Activated CD8-positive, alpha-beta memory T cell treated with anti-CD3 and anti-CD28 coated beads, Interleukin-2, amount 50 U/mL, for 1 hour (primary cell): ENCODE results near the gene LHX3.

Experiments used
- DNase-seq: peaks from one replicate; pipeline ENCODE4 v3.0.0-alpha.2; 2020; ENCODE audit errors: extremely low read depth

The LHX3 gene

DNA sequence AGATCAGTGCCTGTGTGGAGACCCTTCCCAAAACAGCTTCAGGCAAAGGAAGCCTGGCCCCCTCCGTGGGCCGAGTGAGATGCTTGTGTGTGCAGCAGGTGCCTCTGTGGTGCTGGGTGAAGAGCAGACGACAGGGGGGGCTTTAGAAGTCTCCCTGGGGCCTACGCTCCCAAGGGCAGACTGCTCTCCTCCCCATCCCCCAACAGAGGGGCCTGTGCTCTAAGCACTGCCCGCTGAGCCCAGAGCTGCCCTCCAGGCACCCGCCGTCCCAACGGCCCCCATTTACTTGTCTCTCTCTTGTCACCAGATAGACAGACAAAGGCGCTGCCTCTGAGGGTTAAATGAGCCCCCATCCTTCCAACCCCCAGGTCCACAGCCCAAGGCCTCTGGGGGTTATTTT lies 2.7 kb upstream of the LHX3 start:
- no peak for DNase-seq

DNA sequence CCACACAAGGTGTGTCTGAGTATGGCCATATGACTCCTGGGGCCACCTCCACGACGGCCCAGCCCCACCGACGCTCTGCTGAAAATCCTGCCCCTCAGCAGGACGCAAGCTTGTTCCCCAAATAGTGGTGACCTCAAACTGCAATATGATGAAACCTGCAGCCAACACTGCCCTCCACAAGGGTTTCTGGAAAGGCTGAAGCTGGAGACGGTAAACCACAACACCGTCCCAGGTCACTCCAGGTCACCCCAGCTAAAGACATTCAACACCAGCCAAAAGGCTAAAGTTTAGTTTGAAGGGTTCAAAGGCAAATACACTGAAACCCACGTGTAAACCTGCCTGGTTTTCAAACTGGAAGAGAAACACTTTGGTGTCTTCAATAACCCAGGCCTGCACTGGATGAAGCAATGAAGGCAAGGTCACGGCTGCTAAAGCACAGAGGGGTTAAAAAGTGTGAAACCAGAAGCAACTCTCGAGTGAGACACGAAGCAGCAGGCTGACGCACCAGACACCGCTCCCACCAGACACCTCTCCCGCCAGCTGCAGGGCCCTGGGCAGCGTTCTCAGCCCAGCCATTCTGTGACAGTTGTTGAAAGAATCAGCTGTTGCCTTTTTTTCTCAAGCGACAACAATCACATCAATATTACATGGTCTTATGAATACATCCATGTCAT lies 1.8 kb upstream of the LHX3 start:
- DNase-seq: no peak

DNA sequence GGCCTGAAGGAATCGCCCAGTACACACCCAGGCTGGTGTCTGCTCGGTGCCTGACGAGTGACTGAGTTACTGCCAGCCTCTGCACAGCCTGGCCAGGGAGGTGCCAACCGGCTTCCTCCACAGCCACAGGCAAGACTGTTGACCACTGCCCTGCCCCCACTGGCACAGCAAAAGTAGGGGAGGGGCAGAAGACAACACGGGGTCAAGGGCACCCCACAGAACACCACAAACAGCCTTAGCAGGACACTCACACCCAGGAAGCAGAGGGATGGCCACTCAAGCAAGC lies 722 bp upstream of the LHX3 start:
- DNase-seq: no peak

DNA sequence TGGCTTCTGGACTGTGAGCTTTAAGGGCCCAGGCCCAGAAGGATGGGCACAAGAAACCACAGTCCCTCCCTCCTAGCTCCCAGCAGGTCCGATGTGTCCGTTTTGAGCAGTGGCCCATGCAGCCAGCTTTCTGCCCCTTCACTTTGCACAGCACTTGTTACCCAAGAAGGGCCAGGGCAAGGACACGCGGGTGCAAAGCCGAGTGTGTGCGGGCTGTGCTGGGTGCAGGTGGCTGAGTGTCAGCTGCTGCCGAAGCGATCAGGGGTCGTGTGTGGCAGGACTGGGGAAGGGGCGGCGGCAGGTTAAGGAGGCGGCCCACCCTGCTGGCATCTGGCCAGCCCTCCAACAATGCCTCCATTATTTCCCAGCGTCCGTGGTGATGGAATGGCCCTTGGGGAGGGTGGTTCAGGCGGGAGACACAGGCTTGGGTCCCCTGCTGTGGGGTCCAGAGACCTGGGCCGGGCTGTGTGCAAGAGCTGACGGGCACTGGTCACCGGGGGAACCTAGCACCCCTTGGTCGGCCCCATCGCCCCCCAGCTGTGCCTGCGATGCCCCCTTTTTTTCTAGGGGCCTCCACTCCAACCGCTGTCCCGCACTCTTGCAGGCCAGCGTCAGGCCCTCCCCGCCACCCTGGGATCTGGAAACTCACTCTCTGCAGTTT lies 653 bp downstream of the LHX3 start:
- no peak for DNase-seq

DNA sequence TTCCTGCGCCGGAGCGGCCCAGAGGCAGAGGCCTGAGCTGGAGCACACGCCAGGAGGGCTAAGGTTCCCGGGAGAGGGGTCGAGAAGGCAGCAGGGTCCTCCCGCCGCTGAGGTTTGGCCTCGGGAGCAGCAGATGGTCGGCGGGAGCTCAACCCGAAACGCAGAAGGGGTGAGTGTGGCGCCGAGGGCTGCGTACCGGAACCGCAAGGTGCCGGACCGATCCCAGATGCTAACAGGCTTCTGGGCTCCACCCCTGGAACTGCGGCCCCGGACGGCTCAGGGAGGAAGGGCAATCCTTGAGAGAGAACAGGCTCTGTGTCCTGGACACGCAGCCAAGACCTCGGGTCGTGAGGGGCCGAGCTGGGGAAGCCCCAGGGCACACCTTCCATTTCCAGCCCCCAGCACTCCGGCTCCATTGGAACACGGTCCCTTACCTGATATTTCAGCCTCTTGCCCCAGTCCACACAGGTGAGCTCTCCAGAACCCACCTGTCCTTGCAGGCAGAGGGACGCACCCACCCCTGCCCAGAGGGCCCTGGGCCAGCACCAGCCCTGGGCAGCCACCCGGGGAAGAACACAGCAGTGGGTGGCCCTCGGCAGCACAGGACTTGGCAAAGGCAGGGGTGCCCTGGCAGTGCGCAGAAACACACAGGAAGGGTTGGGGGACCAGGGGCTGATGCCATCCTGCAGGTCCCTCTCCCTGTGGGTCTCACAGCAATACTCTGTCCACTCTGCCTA lies 1.4 kb downstream of the LHX3 start:
- no peak for DNase-seq

DNA sequence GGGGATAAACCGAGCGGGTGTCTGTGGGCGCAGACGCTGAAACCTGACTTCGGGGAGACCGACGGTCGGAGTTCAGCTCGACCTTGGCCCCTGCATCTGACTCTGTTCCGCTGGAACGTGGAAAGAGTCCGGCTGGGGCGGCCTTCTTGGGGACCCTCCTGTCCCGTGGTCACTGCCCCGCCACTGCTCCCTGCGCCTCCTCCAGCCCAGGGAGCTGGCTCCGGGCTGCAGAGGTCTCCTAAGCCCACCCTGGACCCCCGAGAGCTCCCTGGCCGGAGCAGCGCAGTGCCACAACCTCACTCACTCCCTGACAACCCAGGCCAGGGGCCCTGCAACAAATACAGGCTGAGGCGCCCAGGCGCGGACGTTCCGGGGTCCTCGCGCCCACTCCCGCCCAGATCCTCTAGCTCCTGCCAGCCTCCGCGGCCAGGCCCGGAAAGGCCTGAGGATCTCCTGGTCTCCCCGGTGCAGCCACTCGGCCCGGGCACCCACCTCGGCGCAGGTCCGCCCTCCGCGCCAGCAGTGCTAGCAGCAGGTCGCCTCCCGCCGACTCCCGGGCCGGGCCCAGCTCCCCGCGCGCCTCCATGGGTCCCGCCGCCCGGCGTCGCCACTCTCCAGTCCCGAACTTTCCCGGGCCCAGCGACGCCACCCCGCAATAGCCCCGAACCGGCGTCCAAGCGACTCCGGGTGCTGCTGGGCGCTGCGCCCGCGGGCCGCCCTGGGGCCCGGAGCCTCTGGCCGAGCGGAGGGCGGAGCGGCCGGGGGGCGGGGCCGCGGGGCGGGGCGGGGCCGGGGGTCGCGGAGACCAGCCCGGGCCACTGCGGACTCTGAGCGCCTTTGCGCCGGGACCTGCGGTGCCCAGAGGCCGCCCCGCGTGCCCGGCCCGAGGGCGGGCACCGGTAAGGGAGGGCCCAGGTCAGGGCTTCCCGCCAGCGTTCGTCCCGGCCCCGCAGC lies 2.2 kb downstream of the LHX3 start:
- no peak for DNase-seq

DNA sequence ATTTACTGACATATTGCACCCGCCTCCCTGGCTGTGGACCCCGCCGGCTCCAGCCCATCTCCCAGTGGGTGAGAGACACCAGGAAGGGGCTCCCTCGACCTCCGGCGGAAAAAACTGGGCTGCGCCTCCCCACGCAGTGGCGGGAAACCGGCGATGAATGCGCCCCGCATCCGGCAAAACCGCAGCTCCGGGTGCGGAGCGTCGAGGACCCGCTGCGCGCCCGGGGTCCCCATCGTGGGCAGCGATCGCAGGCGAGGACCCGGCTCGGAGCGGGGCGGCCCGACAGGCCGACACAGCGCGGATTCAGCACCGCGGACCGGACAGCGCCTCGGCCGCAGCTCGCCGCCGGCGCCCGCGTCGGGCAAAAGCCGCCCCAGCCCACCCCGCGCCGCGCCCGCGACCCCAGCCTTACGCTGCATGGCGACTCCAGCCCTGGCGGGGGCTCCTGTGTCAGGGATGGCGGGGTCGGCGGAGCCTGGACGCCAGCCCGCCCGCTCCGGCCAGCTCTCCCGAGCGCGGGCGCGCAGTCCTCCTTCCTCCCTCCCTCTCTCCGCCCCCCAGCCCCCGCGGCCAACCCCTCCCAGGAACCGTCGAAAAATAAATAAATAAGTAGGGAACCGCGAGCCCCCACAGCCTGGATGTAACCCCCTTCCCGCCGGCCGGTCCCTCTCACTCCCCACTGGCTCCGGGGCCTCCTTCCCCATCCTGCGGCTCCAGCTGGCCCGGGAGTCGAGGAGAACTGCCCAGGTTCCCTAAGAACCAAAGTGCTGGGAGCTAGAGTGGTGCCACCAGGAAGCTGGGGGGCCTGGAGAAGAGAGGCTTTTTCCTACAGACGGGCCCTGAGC lies 3.1 kb downstream of the LHX3 start:
- no peak for DNase-seq

DNA sequence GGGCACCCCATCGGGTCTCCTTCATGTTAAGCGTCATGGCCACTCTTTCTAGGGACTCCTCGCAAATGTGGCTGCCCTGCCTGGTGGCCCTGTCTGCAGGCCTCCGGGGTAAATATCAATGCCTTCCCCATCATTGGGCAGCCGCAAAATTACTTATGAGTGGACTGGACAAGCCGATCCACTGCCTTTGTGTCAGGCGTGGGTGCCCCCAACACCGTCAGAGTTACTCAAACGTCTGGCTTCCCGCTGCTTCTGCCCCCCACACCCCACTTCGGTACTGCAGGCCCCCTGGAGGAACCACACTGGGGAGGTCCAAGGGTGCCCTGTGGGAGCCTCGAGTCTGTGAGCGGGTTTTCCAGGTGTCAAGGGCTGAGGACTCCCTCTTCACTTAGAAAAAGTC lies 3.8 kb downstream of the LHX3 start:
- DNase-seq: no peak

DNA sequence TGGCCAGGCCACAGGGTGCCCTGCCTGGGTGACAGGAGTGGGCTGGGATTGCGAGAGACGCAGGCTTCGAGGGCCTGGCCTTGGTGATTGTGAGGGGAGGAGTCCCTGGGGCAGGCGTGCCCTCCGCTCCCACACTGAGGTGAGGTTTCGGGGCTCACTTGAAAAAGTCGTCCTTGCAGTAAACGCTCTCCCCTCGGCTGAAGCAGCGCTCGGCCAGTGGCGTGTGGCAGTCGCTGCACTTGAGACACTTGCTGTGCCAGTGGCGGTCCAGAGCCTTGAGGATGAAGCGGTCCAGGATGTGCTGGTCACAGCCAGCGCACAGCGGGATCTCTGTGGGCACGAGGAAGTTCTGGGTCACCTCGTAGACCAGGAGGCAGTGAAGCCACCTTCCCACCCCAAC lies 4.5 kb downstream of the LHX3 start:
- DNase-seq: no peak

DNA sequence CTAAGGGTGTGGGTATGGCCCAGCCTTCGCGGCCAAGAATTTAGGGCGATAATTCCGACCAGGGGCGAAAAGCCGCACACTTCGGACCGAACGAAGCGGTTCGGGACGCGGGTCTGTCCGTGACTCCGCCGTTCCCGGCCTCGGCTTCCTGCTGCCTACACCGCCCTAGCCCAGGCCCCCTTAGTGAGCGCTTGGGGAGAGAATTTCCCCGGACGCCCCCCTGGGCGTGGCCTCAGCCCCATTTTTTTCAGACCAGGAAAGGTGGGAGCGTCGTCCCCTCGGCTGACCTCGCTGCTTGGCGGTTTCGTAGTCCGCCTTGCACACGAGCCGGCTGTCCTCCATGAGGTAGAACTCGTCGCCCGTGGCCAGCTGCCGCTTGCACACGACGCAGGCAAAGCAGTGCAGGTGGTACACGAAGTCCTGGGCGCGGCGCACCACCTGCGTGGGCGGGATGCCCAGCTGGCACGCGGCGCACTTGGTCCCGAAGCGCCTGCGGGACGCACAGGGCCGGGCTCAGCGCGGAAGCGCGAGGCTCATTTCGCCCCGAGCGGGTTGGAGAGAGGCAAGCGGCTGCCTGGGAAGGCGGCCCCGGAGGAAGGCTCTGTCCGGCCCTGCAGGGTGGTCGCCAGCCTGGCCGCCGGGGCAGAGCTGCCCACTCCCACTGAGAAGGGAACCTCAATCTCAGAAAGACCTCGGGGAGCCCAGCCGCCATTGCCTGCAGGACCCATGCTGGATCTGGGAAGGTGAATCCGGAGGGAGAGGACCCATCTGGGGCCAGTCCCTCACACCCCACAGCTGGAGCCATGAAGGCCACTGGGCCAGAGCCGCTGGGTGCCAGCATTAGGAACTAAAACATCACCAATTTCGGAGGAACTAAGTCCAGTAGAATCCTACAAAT lies 5.3 kb downstream of the LHX3 start:
- no peak for DNase-seq

DNA sequence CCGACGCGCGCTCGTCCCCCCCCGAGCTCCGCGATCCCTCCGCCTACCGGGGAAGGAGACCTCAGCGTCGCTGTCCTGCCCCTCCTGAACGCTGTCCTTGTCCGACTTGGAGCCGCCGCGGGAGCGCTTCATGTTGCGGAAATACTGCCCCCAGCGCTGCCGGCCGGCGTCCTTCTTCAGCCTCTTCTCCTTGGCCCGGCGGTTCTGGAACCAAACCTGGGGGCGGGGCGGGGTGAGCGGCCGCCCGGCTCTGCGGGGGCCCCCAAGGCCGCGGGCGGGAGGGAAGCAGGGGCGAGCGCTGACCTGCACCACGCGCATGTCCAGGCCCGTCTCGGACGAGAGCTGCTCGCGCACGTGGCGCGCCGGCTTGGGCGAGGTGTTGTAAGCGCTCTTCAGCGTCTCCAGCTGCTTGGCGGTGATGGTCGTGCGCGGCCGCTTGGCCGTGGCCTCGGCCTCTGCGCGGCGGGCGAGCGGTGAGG lies 6.3 kb downstream of the LHX3 start:
- no peak for DNase-seq

DNA sequence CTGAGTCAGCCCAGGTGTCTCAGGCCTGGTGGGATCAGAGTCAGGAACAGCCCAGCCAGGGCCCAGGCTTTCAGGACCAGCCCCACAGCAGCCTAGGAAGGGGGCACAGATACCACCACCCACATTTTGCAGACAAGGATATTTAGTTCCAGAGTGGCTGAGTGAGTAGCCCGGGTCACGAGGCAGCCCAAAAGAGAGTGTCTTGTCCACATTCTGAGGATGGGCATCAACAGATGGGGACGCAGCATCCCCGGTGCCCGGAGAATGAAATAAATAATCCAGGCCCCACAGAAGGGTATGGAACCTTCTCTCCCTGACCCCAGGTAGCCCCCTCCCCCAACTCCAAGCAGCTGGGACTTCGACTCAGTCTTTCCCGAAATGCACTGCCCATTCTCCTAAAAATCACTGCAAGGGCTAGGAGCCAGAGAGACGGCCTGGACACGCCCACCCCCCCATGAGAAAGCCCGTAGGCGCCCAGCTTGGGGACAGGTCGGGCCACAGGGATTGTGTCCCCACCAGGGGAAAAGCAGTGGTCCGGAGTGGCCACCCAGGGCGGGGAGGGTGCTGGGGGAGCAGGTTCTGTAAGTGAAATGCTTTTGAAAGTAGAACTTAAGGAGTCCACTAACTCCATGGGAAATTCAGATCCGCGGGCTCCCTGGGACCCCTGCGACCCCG lies 6.9 kb downstream of the LHX3 start:
- no peak for DNase-seq

DNA sequence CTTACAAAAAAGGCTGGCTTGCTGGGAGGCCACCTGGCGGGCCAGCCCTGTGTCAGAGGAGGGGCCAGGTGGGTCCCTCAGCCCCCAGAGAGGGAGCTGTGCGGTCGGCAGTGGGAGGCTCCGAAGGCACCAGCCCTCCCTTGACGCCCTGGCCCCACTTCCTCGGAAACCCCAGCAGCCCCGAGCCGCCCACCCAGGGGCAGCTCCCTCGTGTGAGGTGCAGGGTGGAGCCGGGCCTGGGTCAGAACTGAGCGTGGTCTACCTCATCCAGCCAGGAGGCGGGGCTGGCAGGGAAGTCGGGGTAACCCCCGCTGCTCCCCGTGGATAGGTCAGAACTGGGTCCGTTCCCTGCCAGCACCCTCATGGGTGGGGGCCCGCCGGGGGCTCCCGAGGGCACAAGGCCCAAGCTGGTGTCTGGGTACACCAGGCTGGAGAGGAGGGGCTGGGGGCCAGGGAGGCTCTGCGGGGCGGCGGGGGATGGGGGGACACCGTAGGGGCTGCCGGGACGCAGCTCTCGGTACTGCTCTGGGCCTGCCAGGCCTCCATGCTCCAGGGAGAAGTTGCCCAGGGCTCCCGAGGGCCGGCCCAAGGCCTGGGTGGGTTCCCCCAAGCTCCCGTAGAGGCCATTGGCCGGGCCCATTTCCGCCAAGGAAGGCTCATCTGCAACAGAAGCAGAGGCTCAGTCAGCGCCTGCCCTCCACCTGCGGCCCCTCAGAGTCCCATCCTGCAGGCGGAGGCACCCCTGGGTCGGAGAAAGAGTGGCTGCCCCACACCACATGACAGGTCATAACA lies 7.6 kb downstream of the LHX3 start:
- DNase-seq: no peak

DNA sequence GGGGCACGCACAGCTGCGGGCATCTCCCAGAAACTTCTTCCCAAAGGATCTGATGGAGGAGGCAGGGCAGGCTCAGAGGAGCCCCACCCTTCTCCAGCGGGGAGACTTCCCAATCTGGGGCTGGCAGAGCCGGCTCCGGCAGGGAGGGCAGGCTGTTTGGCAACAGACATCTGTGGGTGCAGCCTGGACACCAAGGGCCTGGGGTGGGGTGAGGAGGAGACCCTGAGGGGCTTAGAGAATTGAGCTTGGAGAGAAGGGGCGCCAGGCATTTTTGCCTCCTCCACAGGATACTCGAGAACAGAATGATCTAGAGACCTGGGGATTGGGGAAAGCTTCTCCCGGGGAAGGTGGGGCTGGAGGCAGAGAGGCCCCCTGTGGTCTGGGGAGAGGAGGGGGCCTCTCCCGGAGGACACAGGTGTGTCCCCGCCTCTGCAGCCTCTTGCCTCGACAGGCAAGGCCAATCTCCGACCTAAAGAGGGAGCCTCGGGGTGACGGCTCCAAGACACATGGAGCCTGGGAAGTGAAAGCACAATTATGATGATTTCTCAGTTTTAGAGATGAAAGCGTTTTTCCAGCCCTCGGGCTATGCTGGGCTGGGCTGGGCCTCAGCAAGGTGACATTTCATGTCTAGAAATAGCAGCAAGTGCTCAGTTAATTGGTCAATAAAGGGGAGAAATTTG lies 8.4 kb downstream of the LHX3 start:
- DNase-seq: no peak

DNA sequence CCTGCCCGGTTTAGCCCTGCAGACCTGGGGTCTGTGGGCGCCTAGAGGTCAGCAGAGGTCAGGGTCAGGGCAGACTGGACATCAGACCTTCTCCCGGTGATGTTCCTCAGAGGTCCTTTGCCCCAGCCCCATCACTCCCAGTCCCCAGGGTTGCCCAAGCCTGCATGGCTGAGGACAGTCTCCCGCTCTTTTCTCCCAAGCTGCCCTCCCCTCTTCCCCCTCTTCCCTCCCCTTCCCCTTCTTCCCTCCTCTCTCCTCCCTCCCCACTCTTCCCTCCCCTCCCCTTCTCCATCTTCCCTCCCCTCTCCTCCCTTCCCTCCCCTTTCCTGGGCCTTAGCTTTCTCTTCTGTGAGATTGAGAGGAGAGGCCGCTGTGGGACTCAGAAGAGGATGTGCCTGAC lies 10.4 kb downstream of the LHX3 start:
- DNase-seq: no peak

DNA sequence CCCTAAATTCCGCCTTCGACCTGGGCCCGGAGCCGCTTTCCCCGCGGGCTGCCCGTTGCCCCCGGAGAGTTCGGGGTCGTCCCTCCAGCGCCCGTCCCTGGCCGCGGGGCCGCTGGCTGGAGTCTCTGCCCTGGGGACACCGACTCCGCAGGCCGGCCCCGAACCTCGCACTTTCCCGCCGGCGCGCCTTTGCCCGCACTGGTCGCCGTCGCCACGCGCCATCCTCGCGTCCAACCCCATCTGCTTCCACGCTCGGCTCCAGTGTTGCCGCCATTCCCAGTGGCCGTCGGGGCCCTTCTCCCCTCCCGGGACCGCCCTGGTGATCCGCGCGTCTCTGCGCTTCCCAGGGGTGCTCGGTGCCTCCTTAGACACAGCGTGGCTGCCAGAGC lies 11.0 kb downstream of the LHX3 start:
- no peak for DNase-seq

DNA sequence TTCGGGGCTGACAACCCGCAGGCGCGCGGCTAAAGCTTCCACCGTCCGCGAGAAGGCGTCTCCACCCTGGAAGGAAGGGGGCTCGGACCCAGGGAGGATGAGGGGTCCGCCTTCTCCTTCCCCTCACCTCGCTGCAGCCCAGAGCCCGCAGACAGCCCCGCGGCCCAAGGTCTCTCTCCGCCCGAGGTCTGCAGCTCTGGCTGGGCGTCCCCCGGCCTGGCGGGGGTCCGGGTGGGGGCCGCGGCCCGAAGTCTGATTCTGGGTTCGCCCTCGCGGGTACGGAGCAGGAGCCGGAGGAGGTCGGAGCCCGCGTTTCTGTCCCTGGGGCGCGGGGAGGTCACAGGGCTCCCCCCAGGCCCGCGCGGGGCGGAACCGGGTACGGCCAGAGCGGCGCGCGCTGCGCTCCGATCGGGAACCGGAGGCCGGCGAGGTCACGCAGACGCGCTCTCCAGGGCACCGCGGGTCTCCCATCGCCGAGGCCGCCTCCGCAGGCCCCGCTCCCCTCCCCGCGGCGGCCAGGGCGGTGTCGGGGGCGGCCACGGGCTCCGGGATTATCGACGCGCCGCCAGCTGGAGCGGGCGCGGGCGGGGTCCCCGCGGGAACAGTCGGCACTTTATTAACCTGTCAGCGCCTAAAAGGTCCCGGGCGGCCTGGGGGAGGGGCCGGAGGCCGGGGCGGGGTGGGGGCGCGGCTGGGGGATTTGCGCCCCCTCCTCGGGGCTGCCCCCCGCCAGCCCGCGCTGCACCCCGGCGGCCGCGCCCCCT lies 11.6 kb downstream of the LHX3 start:
- no peak for DNase-seq
